ENCODE results near the gene WDR59.

WDR59 gene

GRCh38 chr16:74874123-74874522, 110.8 kb downstream of the WDR59 start:
- no peak overlapping the region for H3K4me3 ChIP-seq (IDR thresholded peaks at IDR 0.05; ENCODE audit: insufficient read depth, low read depth, low read length)
- H3K4me2 ChIP-seq, result no peak overlapping the region
- no peak overlapping the region for H3K9ac ChIP-seq
- H3K27me3 ChIP-seq (ENCODE audit: insufficient read depth, low read depth), result no peaks in the 10 kb centered on the region
- no peaks in the 10 kb centered on the region for H4K20me1 ChIP-seq (ENCODE audit: insufficient read depth)
- H3K36me3 ChIP-seq (ENCODE audit: insufficient read depth), result no peaks in the 10 kb centered on the region
- no peaks in the 10 kb centered on the region for H3K4me1 ChIP-seq (ENCODE audit: low read depth, poor library complexity, severe bottlenecking)
- no peak for TF ChIP-seq CTCF (conservative IDR thresholded peaks at IDR 0.05; ENCODE audit: low read depth, low read length)
- no peaks in the 10 kb centered on the region for H3K79me2 ChIP-seq (ENCODE audit: insufficient read depth, low read depth)
- H3K27ac ChIP-seq, result no peak overlapping the region
- H2AFZ ChIP-seq (ENCODE audit: low read depth), result no peak overlapping the region

GRCh38 chr16:74872302-74872701, 112.6 kb downstream of the WDR59 start:
- H3K4me1 ChIP-seq (ENCODE audit: low read depth, poor library complexity, severe bottlenecking), result no peaks in the 10 kb centered on the region
- H3K27me3 ChIP-seq (ENCODE audit: insufficient read depth, low read depth), result no peaks in the 10 kb centered on the region
- H3K4me2 ChIP-seq, result no peak overlapping the region
- no peaks in the 10 kb centered on the region for H3K36me3 ChIP-seq (ENCODE audit: insufficient read depth)
- H3K79me2 ChIP-seq (ENCODE audit: insufficient read depth, low read depth), result no peaks in the 10 kb centered on the region
- H3K27ac ChIP-seq, result no peak overlapping the region
- TF ChIP-seq CTCF (conservative IDR thresholded peaks at IDR 0.05; ENCODE audit: low read depth, low read length), result no peak
- no peak overlapping the region for H2AFZ ChIP-seq (ENCODE audit: low read depth)
- no peak overlapping the region for H3K4me3 ChIP-seq (IDR thresholded peaks at IDR 0.05; ENCODE audit: insufficient read depth, low read depth, low read length)
- no peaks in the 10 kb centered on the region for H4K20me1 ChIP-seq (ENCODE audit: insufficient read depth)
- H3K9ac ChIP-seq, result no peak overlapping the region

GRCh38 chr16:74871608-74872007, 113.3 kb downstream of the WDR59 start:
- Histone ChIP-seq H3K9ac (no peak overlapping the region), H3K4me3 (IDR thresholded peaks at IDR 0.05; ENCODE audit: insufficient read depth, low read depth, low read length) (no peak overlapping the region), H3K79me2 (ENCODE audit: insufficient read depth, low read depth) (no peaks in the 10 kb centered on the region), H3K4me1 (ENCODE audit: low read depth, poor library complexity, severe bottlenecking) (no peaks in the 10 kb centered on the region), H3K4me2 (no peak overlapping the region), H4K20me1 (ENCODE audit: insufficient read depth) (no peaks in the 10 kb centered on the region), H3K27ac (no peak overlapping the region), H2AFZ (ENCODE audit: low read depth) (no peak overlapping the region), H3K27me3 (ENCODE audit: insufficient read depth, low read depth) (no peaks in the 10 kb centered on the region), H3K36me3 (ENCODE audit: insufficient read depth) (no peaks in the 10 kb centered on the region)
- TF ChIP-seq CTCF (conservative IDR thresholded peaks at IDR 0.05; ENCODE audit: low read depth, low read length), result no peak

- Histone ChIP-seq H3K4me2 (no peak overlapping the region), H3K4me1 (ENCODE audit: low read depth, poor library complexity, severe bottlenecking) (no peaks in the 10 kb centered on the region), H3K4me3 (IDR thresholded peaks at IDR 0.05; ENCODE audit: insufficient read depth, low read depth, low read length) (no peak overlapping the region), H3K9ac (no peak overlapping the region), H3K79me2 (ENCODE audit: insufficient read depth, low read depth) (no peaks in the 10 kb centered on the region), H3K36me3 (ENCODE audit: insufficient read depth) (no peaks in the 10 kb centered on the region), H3K27me3 (ENCODE audit: insufficient read depth, low read depth) (no peaks in the 10 kb centered on the region), H4K20me1 (ENCODE audit: insufficient read depth) (no peaks in the 10 kb centered on the region), H2AFZ (ENCODE audit: low read depth) (no peak overlapping the region), H3K27ac (no peak overlapping the region)
- no peak for TF ChIP-seq CTCF (conservative IDR thresholded peaks at IDR 0.05; ENCODE audit: low read depth, low read length)
Observed at GRCh38 chr16:74868501-74868900, 116.4 kb downstream of the WDR59 start.

Measured in KMS-11 (cell line).